ENCODE results near the gene SLC4A2.

Gene SLC4A2

DNA sequence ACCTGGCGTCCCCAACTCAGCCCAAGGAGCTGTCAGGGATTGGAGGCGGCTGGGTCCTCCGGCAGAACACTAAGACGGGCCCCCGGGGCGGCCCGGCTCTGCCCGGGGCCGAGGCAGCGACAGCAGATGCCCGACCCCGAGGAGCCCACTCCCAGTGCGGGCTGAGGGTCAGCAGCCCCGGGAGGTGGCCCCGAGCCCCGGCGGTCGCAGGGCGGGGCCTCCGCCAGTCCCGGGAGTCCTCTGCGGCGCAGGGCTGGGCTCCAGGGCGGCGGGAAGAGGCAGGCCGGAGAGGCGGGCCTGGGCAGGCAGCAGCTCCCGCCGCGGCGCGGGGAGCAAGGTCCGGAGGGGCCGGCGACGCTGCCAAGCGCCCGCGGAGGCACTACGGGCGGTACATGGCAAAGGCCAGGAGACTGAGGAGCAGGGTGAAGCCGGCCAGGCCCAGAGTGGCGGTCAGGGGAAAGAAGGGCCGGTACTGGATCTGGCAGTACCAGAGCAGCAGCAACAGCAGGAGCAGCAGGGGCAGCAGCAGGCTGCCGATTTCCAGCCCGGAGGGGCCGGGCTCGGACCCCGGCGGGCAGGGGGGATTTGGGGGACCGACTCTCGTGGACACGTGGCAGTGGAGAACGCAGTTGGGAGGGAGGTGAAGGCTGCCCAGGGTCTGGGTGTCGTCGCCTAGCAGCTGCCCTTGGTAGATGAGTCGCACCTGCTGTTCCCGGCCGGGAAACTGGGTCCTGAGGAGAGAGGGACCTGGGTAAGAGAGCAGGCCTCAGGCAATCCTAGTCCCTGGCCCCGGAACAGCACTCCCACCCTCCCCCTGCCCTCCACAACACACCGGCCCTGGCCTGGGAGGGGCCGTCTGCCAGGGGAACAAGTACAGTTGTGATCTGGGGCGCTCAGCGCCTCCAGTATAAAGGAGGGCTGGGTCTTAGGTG, 22.0 kb downstream of the SLC4A2 start:
- no peak for DNase-seq

DNA sequence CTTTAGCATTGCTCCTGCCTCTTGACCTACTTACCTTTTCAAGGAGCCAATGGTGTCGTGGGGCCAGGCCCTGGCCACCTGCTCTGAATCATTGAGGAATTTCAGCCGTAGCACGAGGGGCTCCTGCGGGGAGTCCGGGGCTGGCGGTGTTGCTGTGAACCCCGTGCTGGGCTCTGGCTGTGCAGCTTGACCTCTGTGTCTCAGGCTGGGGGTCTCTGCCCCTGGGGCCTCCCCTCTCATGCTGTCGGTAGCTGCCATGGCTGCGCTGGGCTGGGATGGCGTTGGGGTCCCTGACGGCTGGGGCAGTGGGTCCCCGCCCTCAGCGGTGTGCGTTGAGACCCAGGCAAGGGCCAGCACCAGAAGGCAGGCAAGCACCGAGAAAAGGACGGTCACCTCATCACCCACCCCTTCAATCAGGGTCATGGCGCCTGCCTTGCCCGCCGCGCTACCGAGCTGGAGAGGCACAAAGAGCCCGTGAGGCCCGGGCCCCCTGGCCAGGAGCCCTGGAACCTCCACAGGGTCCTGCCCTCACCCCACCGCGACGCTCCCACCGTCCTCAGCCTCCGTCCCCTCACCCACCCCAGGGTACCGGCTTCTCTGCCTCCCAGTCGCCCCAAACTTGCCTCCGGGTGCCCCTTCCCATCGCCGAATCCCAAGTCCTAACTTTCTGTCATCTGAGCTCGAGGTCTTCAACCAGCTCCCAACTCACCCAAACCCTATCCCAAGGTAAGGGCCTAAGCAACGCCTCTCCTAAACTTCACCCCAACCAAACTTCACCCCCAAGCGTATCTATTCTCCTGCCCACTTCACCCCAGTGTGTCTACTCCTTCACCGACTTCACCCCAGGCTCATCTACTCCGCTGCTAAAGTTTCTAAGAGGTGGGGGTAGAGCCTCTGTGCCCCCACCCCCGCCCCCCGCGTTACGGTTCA, 23.0 kb downstream of the SLC4A2 start:
- no peak for DNase-seq

DNA sequence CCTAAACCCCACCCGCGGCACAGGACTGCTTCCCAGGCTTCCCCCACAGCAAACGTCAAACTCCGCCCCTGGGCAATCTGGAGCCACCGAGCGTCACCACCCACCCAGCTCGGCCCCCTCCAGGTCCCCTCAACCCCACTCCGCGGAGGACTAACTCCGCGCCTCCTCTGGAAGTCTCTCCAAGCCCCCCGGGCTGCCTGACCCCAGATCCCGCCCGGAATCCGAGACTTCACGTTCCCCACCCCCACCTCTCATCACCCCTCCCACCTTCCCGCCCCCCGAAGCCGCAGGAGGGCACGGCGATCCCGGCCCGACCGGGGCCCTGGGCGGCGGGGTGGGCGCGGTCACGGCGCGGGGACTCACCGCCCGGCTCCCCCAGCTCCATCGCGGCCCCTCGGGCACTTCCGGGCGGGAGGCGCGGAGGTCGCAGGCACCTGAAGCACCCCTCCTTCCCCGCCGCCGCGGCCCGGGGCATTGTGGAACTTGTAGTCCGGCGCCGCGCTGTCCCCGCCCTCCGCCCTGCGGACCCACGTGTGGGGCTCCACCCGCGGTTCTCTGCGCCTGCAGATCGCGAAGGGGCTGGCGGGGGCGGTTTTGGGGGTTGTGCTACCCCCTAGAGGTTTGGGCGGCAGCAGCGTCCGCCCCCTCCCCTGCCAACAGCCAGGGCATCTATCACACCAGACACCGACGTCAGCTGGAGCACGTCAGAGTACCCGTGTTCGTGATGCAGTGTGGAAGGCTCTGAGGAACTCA, 23.9 kb downstream of the SLC4A2 start, which contains the start of gene TMUB1:
Gene TMUB1, minus strand, starts transcription at position 423 of the 753 bp plus-strand sequence. CDS start 930 bp downstream, outside the sequence.
- DNase-seq = peak; percentile 82

DNA sequence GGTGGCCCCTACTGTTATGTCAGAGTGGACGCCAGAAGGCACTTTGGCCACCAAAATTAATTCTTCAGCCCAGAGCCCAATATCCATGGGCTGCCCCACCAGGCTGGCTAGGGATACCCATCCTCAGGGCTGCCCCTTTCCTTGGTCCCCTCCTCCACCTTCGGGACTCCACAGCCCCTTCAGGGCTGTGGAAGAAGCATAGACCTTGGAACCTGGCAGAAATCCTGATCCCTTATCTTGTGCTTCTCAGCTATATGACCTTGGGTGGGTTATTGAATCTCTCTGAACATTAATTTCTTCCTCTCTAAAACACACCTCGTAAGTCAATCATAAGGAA, 24.4 kb downstream of the SLC4A2 start:
- DNase-seq = no peak

DNA sequence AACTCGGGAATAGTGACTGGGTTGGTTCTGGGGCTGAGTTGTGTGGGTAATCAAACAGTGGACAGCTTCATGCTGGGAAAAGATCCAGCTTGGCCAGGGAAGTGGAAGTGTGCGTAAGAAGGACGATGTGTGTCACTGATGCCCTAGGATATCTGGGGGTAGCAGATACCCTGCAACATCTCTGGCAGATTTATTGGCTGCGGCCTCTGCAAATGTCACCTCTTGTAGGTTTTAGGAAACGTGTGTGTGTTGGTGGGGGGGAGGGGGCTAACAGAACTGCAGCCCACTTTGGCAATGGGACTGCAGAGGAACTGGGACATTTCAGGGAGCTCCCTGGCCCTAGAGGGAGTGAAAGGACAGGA, 25.9 kb downstream of the SLC4A2 start:
- DNase-seq = no peak

DNA sequence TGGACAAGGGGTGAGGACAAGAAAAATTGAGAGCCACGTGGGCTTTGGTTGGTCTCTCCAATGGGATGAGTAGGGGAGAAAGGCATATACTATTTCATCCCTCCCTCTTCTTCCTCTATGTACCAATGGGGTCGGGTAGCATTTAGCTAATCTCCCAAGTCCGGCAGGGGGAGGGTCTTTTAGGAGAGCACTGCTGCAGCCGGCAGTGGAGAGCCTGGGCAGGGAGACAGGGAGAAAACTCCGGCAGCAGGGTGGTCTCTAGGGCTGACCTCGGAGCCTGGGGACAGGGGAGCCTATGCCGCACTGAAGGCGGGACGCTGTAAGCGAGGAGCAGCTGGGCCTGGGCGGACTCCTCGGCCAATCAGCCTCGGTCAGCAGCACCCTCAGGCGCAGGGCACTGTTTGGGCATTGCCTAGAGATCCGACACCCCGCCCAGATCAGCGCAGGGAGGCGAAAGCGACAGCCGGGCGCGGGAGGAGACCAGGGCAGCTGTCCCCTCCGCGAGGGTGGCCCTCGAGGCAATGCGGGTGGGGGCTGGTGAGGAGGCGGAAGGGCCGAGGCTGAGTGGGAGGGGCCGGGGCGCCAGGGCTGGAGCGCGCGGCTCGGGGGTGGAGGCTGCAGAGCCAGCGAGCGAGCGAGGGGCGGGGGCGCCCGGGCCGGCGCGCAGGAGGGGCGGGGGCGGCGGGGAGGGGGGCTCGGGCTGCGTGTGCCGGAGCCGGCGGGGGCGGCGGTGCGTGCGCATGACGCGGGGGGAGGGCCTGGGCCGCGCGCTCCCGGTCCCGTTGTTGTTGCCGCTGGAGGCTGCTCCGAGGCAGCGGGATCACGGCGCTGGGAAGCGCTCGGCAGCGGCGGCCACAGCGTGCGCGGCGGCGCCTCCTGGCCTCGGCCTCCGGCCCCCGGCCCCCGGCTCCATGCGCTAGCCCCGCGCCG, 26.6 kb downstream of the SLC4A2 start, which contains the start of gene AGAP3:
Gene AGAP3, plus strand, starts transcription at position 785 of the 930 bp plus-strand sequence. CDS start 267 bp downstream, outside the sequence.
- DNase-seq = peak; percentile 31

DNA sequence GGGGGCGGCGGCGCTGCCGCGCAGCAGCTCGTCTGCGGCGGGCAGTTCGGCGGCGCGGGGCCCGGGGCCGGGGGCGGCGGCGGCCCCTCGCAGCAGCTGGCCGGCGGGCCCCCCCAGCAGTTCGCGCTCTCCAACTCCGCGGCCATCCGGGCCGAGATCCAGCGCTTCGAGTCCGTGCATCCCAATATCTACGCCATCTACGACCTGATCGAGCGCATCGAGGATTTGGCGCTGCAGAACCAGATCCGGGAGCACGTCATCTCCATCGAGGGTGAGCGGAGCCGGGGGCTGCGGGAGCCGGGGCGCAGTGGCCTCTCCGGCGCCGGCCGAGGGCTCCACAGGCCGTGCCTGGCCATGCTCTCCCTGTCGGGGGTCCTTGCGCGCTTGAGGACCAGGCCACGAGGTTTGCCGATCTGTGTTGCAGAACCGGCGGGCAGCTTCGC, 27.4 kb downstream of the SLC4A2 start:
- no peak for DNase-seq

DNA sequence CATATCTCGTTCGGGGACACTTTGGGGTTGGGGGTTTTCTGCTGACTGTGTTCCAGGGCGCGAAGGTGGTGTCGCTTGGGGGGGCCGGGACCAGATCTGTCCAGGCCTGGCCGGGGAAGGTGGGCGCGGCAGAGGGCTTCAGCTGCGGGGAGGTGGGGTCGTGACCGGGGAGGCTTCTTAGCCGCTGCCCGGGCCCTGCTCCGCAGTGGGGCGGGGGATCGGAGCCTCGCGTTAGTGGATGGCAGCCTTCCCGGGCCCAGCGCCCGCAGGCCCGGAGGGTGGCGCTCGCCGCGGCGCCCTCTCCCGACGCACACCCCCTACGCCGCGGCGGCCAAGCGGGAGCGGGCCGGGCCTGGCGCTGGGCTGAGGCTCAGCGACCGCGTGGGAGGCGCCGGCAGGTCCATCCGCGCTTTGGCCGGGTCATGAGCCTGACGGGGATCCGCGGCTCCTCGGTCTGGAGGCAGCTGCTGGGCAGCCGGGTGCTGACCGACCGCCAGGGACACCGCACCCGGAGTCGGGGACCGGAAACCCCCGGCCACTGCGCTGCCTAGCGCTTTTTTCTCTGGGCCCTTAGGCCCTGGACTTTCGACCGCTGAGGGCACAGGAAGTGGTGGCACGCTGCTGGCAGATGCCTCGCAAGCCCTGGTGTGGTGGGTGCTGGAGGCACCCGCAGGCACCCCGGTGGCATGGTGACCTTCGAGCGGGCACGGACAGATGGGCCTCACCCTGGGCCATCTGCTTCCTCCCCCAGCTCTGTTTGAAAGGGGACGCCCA, 28.0 kb downstream of the SLC4A2 start:
- no peak for DNase-seq

DNA sequence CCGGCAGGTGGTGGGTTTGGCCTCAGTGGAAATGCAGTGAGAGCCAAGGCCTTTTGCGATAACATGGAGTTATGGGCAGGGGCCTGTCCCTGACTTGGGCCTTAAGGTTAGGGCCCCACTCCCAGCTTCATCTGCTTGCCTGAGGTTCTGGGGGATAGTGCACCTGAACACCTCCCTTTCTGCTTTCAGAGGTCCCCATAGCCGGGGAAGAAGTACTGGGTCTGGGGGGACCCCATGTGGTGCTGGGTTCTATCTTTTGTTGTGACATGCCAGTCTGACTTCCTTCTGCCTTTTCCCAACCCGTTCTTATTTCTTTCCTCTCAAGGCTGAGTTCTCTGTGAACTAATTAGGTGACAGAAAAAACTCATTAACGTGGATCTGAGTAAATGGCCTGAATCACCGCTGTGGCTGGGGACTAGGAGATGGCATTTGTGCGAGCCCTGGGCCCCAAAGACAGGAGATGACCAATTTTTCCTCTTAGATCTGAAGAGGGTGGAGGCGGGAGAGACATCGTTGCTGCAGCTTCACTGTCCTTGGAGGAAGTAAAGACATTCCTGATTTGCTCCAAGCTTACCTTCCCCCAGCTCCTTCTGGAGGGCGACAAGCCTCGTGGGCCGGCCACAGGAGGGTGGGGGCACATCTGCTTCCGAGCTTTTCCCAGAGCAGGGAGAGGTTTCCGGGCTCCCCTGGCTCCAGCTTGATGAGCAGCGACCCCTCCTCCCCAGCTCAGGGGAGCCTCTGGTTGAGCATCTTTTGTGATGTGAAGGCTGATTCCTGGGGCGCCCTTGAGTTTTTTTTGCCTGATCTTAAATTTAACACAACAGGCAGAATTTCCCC, 28.8 kb downstream of the SLC4A2 start:
- DNase-seq = no peak

DNA sequence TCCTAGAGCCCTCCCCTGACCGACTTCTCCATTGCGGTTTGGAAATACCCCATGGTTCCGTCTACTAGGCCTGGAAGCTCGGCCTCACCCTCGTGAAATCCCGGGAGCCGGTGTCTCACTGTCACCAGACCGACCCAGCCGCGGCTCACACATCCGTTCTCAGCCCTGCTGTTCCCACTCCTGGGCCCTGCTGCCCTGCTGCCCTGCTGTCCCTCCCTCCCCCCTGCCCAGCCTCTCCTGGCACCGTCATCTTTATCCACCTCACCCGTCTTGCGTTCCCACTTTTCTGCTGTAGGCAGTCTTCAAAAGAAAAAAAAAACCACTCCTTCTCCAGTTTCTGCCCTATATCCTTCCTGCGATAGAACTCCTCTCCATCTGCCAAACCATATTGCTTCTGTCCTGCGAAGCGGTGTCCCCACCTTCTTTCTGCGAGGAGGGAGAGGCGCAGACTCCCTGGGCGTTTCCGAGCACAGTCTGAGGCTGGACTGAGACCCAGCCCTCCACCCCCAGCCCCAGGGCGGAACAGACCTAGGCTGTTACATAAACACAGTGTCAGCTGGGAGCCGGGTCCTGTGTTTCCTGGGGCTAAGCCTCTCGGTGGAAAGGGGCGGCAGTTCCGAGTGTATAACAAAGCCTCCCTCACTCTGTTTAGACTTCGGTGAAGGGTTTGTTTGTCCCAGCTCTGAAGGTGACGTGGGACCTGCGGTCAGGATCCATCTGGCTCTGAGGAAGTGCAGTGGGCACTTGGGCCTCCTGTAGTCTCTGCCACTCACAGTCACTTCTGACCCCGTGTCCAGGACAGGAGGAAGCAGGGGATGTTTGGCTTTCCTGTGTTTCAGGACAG, 29.7 kb downstream of the SLC4A2 start:
- DNase-seq = no peak

DNA sequence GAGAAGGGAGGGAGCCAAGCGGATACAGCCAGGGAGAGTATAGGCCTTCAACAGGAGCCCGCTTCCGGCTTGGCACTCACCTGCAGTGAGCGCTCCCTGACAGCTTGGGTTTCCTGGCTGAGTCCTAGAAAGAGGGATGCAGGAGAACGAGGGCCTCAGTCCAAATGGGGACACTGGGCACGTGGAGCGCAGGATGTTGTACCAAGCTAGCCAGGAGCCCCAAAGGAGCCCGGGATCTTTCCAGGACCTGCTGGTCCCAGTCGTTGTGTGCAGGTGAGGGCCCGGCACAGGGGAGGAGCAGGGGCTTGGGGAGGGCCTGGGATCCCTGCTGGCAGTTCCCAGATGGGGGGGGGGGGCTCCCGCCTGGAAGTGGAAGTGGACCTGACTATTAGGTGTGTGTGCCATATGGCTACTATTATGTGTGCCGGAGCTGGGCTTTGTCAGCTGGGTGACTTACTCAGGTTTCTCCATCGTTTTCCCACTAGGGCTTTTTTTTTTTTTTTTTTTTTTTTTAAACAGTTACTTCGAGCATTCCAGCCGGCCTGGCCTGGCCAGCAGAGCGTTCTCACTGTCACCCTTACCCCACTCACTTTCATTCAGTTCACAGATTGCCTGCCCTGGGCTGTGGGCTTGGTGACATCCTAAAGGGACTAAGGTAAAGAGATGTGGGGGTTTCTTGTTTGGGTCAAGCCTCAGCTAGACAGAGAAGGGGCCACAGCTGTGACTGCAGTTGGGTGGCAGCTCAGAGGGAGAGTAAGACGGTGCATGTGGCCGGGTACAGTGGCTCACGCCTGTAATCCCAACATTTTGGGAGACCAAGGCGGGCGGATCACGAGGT, 30.7 kb downstream of the SLC4A2 start:
- no peak for DNase-seq

DNA sequence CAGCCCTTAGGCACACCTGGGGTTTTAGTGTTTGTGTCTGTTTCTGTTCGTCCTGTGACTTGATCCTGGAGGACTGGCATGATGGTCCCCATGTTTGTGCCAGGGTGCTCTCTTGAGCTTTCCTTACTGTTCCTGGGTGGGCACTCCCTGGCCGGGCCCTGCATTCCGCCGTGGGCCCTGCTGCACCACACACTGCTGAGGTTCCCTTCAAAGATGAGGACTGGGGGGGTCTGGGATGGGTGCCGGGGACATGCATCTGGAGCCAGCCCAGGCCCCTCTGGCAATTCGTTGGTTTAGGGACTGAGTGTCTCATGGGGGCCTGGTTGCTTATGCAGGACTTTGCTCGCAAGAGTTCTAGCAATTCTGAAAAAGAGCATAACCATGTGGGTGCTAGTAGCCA, 31.6 kb downstream of the SLC4A2 start:
- no peak for DNase-seq

DNA sequence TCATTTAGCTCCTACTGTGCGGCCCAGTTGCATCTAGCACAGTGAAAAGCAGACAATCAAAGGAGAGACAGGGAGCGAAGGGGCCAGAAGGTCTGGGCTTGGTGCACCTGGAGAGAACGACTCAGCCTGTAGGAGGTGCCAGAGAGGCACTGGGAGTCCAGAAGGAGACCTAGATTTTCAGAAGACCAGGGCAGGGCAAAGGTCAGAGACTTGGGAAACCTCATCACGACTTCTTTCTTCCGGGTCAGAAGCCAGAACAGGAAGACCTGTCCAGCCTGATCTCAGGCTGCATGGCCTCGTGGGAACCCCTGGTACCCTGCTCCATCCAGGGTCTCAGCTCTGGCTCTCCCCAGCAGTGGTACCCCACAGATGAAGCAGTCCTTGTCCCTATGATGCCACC, 32.0 kb downstream of the SLC4A2 start:
- DNase-seq = no peak

DNA sequence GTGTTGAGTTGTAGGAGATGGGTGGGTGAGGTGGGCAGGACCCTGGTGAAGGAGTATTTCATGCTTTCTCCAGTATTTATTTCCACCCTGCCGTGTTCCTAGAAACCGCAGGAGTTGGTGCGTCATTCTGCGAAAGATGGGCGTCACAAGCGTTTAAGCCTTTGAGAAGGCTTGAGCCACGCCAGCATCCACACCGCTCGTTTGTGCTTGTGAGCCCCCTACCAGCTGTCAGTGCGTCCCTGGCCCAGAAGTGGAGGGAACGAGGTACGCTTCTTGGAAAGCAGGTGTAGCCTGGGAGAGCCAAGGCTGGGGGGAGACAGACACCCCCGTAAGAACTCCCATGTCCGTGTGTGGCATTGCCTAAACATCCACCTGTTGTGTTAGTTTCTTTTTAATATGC, 32.6 kb downstream of the SLC4A2 start:
- no peak for DNase-seq

DNA sequence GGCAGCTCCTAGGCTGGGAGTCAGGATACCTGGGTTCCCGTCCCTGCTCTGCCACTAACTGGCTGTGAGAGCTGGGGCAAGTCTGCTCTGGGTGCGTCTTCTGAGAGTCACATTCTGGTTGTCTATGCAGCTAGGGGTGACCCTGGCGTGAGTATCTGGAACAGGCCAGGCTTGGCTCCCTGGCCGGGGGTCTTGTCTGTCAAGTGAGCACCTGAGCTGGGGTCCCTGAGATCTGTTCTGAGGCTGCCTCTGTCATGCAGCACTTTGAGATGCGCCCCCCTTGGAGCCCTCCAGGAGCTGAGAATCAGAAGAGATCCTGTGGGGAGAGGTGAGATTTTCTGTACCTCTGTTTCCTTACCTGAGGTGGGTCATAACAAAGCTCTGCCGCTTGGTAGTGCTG, 34.4 kb downstream of the SLC4A2 start:
- DNase-seq = no peak

DNA sequence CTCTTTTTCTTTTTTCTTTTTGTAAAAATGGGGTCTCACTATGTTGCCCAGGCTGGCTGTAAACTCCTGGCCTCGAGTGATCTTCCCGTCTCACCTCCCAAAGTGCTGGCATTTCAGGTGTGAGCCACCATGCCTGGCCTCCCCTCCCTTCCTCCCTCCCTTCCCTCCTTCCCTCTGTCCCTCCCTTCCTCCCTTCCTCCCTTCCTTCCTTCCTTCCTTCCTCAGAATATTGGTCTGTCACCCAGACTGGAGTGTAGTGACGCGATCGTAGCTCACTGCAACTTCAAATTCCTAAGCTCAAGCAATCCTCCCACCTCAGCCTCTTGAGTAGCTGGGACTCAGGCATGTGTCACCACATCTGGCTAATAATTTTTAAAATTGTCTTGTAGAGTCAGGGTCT, 35.3 kb downstream of the SLC4A2 start:
- DNase-seq = no peak

DNA sequence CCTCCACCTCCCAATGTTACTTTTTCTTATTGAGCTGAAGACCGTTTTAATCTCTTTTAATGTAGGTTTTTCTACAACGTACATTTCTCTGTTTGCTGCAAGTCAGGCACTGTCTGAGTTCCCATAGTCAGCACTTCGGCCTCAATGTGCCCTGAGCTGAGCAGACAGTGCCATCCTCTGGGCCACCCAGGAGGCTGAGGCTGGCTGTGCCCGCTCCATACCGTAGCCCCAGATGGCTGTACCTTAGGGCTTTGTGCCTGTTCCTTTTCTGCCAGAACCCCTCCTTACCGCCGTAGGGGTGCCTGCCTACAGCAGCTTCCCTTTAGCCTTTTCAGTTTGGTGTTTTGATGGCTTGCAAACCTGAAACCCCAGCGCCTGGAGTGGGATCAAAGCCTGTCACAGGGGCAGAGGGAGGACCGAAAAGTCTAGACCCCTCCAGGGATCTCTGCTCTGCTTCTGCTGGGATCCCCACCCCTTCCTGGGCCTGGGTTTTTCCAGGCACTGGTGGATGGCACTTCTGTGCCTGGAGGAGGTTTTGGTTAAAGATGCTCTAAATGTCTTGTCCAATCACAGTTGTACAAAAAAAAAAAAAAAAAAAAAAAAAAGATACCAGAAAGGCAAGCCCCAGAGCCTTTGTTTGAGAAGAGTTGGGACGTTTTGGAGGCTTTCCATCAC, 35.9 kb downstream of the SLC4A2 start:
- no peak for DNase-seq

All from effector CD8-positive, alpha-beta T cell (primary cell).